Measurements from ENCODE around the gene SLC6A13.

The SLC6A13 gene

DNA sequence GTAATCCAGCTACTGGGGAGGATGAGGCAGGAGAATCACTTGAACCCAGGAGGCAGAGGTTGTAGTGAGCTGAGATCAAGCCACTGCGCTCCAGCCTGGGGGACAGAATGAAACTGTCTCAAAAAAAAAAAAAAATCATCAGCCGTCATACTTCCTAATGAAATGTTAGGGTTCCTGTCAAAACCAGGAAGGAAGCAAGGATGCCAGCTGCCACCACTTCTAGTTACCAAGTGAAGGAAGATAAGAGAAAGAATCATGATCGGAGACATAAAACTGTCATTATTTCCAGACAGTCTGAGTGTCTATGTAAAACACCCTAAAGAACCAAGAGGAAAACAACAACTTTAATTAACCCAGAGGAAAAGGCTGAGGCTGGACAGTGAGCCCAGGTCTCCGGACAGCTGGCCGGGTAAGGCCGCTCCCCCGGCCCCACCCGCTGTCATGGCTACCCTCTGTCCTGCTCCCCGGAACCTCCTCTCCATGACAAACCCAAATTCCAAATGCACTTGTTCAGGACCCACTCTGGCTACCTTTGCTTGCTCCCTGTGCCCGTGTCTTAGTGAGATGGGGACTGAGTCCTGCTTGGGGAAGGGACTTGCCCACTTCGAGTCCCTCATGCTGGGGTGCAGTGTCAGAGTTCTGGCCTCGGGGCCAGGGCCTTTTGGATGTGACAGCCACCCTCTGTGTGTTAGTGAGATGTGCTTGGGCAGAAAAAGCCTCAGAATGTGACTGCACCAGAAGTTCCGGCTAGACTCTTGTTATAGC, 77.6 kb downstream of the SLC6A13 start:
- TF ChIP-seq, protein P1, sequence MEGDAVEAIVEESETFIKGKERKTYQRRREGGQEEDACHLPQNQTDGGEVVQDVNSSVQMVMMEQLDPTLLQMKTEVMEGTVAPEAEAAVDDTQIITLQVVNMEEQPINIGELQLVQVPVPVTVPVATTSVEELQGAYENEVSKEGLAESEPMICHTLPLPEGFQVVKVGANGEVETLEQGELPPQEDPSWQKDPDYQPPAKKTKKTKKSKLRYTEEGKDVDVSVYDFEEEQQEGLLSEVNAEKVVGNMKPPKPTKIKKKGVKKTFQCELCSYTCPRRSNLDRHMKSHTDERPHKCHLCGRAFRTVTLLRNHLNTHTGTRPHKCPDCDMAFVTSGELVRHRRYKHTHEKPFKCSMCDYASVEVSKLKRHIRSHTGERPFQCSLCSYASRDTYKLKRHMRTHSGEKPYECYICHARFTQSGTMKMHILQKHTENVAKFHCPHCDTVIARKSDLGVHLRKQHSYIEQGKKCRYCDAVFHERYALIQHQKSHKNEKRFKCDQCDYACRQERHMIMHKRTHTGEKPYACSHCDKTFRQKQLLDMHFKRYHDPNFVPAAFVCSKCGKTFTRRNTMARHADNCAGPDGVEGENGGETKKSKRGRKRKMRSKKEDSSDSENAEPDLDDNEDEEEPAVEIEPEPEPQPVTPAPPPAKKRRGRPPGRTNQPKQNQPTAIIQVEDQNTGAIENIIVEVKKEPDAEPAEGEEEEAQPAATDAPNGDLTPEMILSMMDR (IDR thresholded peaks at IDR 0.05; ENCODE audit: low read depth, low read length) = no peak
- DNase-seq (ENCODE audit: low read depth in 2 of 2) = no peak
- no peak overlapping the region for H3K4me3 ChIP-seq (replicated peaks in 1 of 2; ENCODE audit: low read depth in 2 of 2, low read length in 2 of 2)

DNA sequence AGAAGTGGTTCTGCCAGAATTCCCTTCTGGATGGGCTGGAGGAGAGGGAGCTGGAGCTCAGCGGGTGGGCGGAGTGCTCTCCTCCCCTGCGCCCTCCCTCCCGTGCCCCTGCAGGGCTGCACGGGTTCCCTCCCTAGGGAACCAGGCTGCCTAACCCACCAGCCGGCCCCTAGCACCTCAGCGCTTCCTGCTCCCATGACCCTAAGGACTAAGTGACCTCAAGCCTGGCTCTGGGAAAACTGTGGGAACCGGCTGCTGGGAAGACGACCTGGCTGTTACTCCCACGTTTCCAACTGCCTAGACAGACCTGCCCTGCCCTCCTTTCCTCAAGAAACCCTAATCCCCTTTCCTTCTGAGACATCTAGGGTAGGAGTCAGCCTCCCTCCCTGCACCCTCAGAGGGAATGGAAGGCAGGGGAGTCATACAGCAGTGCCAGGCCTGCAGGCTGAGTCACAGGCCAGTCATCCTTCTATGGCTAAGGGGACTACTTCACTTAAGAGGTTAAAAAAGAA, 80.2 kb downstream of the SLC6A13 start:
- no peak overlapping the region for H3K4me3 ChIP-seq (replicated peaks in 1 of 2; ENCODE audit: low read depth in 2 of 2, low read length in 2 of 2)
- TF ChIP-seq, protein P1 (IDR thresholded peaks at IDR 0.05; ENCODE audit: low read depth, low read length) = no peak
- DNase-seq (ENCODE audit: low read depth in 2 of 2) = peak; percentile 44 to 80

DNA sequence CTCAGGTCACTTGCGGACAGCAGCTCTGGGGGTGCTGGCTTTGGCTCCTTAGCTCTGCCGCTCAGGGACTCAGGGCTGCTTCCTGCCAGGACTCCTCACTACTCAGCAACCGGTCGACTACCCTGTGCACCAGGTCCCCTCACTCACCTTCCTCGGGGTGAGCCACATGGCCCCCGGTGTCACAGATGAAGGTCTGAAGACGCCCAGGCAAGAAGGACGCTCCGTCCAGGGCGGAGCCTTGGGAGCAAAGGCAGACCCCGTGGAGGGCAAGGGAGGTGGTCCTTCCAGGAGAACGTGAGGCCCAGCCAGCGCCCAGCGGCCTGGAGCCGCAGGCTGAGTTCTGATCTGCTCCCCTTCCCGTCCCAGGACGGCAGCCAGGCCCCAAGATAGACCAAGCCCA, 80.7 kb downstream of the SLC6A13 start:
- no peak overlapping the region for H3K4me3 ChIP-seq (replicated peaks in 1 of 2; ENCODE audit: low read depth in 2 of 2, low read length in 2 of 2)
- TF ChIP-seq, protein P1 (IDR thresholded peaks at IDR 0.05; ENCODE audit: low read depth, low read length) = no peak
- no peak for DNase-seq (ENCODE audit: low read depth in 2 of 2)

GRCh38 chr12:180445-180844, 82.2 kb downstream of the SLC6A13 start:
- peak; percentile 29 to 42 for DNase-seq (ENCODE audit: low read depth in 2 of 2)
- H3K4me3 ChIP-seq (replicated peaks in 1 of 2; ENCODE audit: low read depth in 2 of 2, low read length in 2 of 2) = no peak overlapping the region
- TF ChIP-seq, protein P1 (IDR thresholded peaks at IDR 0.05; ENCODE audit: low read depth, low read length) = no peak

DNA sequence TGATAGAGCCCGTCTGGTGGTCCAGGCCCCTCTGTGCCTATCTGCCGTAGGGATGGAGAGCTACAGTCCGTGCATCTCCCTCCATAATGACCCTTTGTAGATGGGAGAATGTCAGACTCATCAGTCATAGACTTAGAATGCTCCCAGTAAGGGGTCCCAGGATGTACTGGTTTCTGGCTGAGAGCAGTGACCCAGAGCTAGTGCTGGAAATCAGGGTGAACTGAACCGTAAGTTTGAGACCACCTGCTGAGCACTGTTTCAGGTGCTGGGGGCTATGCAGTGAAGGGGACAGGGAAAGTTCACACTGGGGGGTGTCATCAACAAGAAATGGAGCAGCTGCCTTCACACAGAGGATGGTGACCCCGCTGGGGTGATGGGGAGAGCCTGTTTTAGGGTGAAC, 82.8 kb downstream of the SLC6A13 start:
- DNase-seq (ENCODE audit: low read depth in 2 of 2) = no peak
- TF ChIP-seq, protein P1 (IDR thresholded peaks at IDR 0.05; ENCODE audit: low read depth, low read length) = no peak
- no peak overlapping the region for H3K4me3 ChIP-seq (replicated peaks in 1 of 2; ENCODE audit: low read depth in 2 of 2, low read length in 2 of 2)

GRCh38 chr12:179131-179884, 83.3 kb downstream of the SLC6A13 start:
- no peak overlapping the region for H3K4me3 ChIP-seq (replicated peaks in 1 of 2; ENCODE audit: low read depth in 2 of 2, low read length in 2 of 2)
- TF ChIP-seq, protein P1 (IDR thresholded peaks at IDR 0.05; ENCODE audit: low read depth, low read length) = no peak
- DNase-seq (ENCODE audit: low read depth in 2 of 2) = no peak

Data from cardiac fibroblast (primary cell).